Thoracic aorta (tissue), 2 donors: ENCODE measurements around the gene CCDC134. TPM values are rescaled to one million over a fixed set of nuclear protein-coding genes. Genes with fewer than 3 reads are reported as not detected.
A peak's percentile ranks its signal among the peaks of the same experiment; 100 is the strongest.

Experiments used
- ATAC-seq: fragments of 150-250 bp; one replicate; pipeline ENCODE4 v1.8.0; 2017; ENCODE audit warnings: low read depth; ENCODE audit not compliant: insufficient number of reproducible peaks, low FRiP score
- DNase-seq: peaks from one replicate; pipeline ENCODE4 v3.0.0-alpha.2; 2020; ENCODE audit warnings: low spot score
- H3K27ac ChIP-seq, 2 donors: fragments of 200-600 bp; sonication (generic); 1 replicate in 1 of 2; 2 replicates in 1 of 2; pipeline ENCODE4 v1.5.1; 2016; ENCODE audit warnings: mild to moderate bottlenecking in 2 of 2, moderate library complexity in 2 of 2
- H3K27me3 ChIP-seq: fragments of 200-600 bp; sonication (generic); replicated peaks from 2 replicates; pipeline ENCODE4 v1.6.0; 2016; ENCODE audit warnings: mild to moderate bottlenecking; ENCODE audit not compliant: insufficient read depth
- H3K36me3 ChIP-seq: fragments of 200-600 bp; sonication (generic); one replicate; pipeline ENCODE4 v1.5.1; 2016
- H3K4me1 ChIP-seq, 2 donors: fragments of 200-600 bp; sonication (generic); 1 replicate in 1 of 2; 2 replicates in 1 of 2; pipeline versions ENCODE4 v1.5.1 to v1.6.0; 2016; ENCODE audit warnings: low read depth in 2 of 2, mild to moderate bottlenecking in 1 of 2; ENCODE audit not compliant: control insufficient read depth in 1 of 2
- H3K4me3 ChIP-seq: fragments of 200-600 bp; sonication (generic); 2 replicates; pipeline ENCODE4 v1.5.1; 2016; ENCODE audit warnings: mild to moderate bottlenecking
- H3K9me3 ChIP-seq: fragments of 200-600 bp; sonication (generic); 2 replicates; pipeline ENCODE4 v1.5.1; 2016
- CTCF ChIP-seq: fragments of 200-600 bp; sonication (generic); IDR thresholded peaks from one replicate; pipeline ENCODE4 v1.5.1; 2019; ENCODE audit warnings: antibody characterized with exemption
- total RNA-seq, 2 donors: library from RNA; depleted of rRNA; stranded (reverse); fragments of >200 nt; gene quantifications; one replicate each; pipeline versions ENCODE4 v1.1.0 to v1.2.3, GENCODE V29; 2016

Gene CCDC134
- total RNA-seq, 2 donors from 2014 or later, result 1.6 to 5.3 TPM

DNA sequence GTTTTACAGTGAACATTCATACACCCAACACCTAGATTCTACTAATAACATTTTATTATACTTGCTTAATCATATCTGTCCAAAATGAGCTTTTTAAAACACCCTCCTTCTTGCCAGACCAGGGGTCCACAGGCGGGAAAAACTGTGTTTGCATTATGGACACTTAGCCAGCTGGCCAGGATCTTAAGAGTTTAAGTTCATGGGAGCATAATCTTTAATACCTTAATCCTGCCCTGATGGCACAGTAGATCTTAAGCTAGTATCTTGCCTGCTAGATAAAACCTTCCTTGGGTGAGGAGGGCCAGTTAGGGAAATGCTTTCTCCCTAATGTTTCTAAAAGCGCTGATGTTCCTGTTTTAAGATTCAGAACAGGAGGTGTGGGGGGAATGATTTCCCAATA is 13.1 kb upstream of the CCDC134 start:
- Histone ChIP-seq H3K4me3 (no peak overlapping the region), H3K36me3 (no peaks in the 10 kb centered on the region), H3K4me1 (no peaks in the 10 kb centered on the region), H3K27ac (no peak overlapping the region), H3K9me3 (no peaks in the 10 kb centered on the region), H3K27me3 (no peaks in the 10 kb centered on the region)
- ATAC-seq, result no peak
- TF ChIP-seq CTCF, result no peak
- no peak for DNase-seq

DNA sequence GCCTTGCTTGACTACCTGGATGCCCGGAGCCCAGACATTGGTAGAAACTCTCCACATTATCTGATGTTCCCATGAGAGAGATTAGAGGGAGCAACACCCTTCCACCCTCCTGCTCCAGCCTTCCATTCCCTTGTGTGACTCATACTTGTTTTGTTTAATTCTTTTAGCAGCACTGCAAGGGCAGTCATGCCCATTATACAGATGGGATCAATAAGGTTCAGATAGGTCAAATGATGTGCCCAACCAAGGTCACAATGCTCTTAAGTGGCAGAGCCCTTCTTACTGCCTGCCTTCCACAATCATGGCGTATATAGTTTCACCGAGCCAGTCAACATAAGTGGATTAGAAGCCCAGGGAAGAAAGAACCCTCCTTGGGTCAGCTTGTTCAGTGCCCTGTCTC is 6.6 kb upstream of the CCDC134 start:
- no peaks in the 10 kb centered on the region for H3K4me1 ChIP-seq
- no peak overlapping the region for H3K4me3 ChIP-seq
- ATAC-seq (no peak), DNase-seq (no peak)
- H3K27me3 ChIP-seq, result no peaks in the 10 kb centered on the region
- no peak overlapping the region for H3K27ac ChIP-seq
- no peak for TF ChIP-seq CTCF
- no peaks in the 10 kb centered on the region for H3K9me3 ChIP-seq
- no peaks in the 10 kb centered on the region for H3K36me3 ChIP-seq

GRCh38 chr22:41798736-41799135 is 1.7 kb upstream of the CCDC134 start:
- no peak overlapping the region for H3K27ac ChIP-seq

GRCh38 chr22:41799486-41800347 is 762 bp upstream of the CCDC134 start:
- H3K4me3 ChIP-seq, result peak overlapping the region; percentile 81
- TF ChIP-seq CTCF, result no peak
- no peaks in the 10 kb centered on the region for H3K9me3 ChIP-seq
- H3K4me1 ChIP-seq, result peaks cover 0 to 11% of the 10 kb centered on the region in 2 donors
- no peaks in the 10 kb centered on the region for H3K36me3 ChIP-seq
- no peak for DNase-seq
- peak; percentile 49 for ATAC-seq
- no peaks in the 10 kb centered on the region for H3K27me3 ChIP-seq
- peak overlapping the region; percentile 64 to 72 for H3K27ac ChIP-seq

More at GRCh38 chr22:41798736-41799135, 1.7 kb upstream of the CCDC134 start:
- peaks cover 0 to 11% of the 10 kb centered on the region in 2 donors for H3K4me1 ChIP-seq
- H3K36me3 ChIP-seq, result no peaks in the 10 kb centered on the region
- H3K27me3 ChIP-seq, result no peaks in the 10 kb centered on the region
- ATAC-seq (no peak), DNase-seq (no peak)
- no peak overlapping the region for H3K4me3 ChIP-seq
- H3K9me3 ChIP-seq, result no peaks in the 10 kb centered on the region
- TF ChIP-seq CTCF, result no peak

DNA sequence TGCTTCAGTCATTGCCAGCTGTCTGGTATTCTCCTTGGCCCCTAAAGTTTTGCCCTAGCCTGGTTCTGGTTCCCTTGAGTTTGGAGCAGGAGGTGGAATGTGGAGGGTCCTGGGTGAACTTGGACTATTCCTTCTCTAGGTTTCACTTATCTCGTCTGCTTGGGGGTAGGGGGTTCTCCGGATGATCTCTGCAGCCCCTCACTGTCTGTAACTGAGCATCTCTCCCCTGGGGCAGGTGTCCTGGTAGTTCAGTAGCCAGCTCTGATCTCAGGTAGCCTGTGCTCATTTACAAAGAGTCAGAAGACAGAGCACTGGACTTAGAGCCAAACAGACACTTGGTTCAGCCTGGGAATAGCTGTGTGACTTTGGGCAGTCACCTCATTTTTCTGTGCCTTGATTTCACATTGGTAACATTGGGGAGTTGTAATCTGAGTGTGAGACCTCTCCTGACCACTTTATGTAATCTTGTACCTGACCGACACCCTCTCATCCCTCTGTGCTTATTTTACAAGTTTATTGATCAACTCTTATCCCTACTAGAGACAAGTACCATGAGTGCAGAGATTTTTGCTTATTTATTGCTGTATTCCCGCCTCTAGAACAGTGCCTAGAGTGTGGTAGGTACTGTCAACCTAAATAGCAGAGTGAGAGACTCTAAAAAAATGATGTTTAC is 804 bp downstream of the CCDC134 start:
- Histone ChIP-seq H3K4me1 (peaks cover 0 to 11% of the 10 kb centered on the region in 2 donors), H3K27ac (no peak overlapping the region), H3K27me3 (no peaks in the 10 kb centered on the region), H3K9me3 (no peaks in the 10 kb centered on the region), H3K4me3 (peak overlapping the region; percentile 81), H3K36me3 (no peaks in the 10 kb centered on the region)
- TF ChIP-seq CTCF, result no peak
- ATAC-seq (no peak), DNase-seq (no peak)
